Astrocyte (in vitro differentiated cells and primary cell): ENCODE measurements around the gene LHX2.

Source experiments
- CTCF ChIP-seq: IDR thresholded peaks from 2 replicates; pipeline ENCODE4 v1.5.1; 2011; ENCODE audit warnings: low read depth, mild to moderate bottlenecking, inconsistent platforms, low read length, moderate library complexity; ENCODE audit not compliant: insufficient read depth
- EZH2 ChIP-seq: IDR thresholded peaks from 2 replicates; pipeline ENCODE4 v1.6.1; 2012; ENCODE audit warnings: mild to moderate bottlenecking, low read length, inconsistent platforms; ENCODE audit not compliant: insufficient read depth

GRCh38 chr9:124041817-124042116, 30.2 kb downstream of the LHX2 start:
- TF ChIP-seq EZH2 (no peak), CTCF (no peak)
